IMR-90 (cell line): ENCODE results near the gene IFFO2. TPM values are rescaled to one million over a fixed set of nuclear protein-coding genes. Genes with fewer than 3 reads are reported as not detected.

Source experiments
- ATAC-seq: fragments of 200-7000 bp; cut with Tn5 transposase; 2 replicates; pipeline ENCODE4 v1.9.1; 2020; ENCODE audit warnings: low read depth, mild to moderate bottlenecking, moderate library complexity
- BruUV-seq: library from RNA; stranded (reverse); fragments of 400-500 nt; replicated peaks from 2 replicates; lab custom pipeline; 2021; lab: Mats Ljungman, UMichigan
- CTCF ChIA-PET: fragments of 300-600 bp; formaldehyde crosslinking; extraction: SDS; loops from one replicate; lab custom pipeline; 2021; ENCODE audit warnings: antibody characterized with exemption; lab: Yijun Ruan, JAX
- POLR2A ChIA-PET: fragments of 300-600 bp; sonication (Branson Sonifier 250); formaldehyde crosslinking; loops from one replicate; lab custom pipeline; 2022; ENCODE audit warnings: antibody characterized with exemption; ENCODE audit not compliant: unreplicated experiment; lab: Charles Lee
- DNase-seq: peaks from one replicate; pipeline ENCODE4 v3.0.0; 2013
- H2AFZ ChIP-seq: replicated peaks from 2 replicates; pipeline ENCODE3; 2013; ENCODE audit warnings: low read length, mild to moderate bottlenecking; ENCODE audit not compliant: poor library complexity
- H2AK5ac ChIP-seq: 2 replicates; pipeline ENCODE4 v1.6.1; 2013; ENCODE audit warnings: low read depth, low read length, inconsistent platforms
- H2AK9ac ChIP-seq: replicated peaks from 2 replicates; pipeline ENCODE3; 2013; ENCODE audit warnings: mild to moderate bottlenecking, low read depth, low read length, moderate library complexity; ENCODE audit not compliant: poor library complexity
- H2BK120ac ChIP-seq: 2 replicates; pipeline ENCODE4 v1.6.1; 2013; ENCODE audit warnings: low read depth, low read length, inconsistent platforms
- H2BK15ac ChIP-seq: 3 replicates; pipeline ENCODE4 v1.6.1; 2013; ENCODE audit warnings: low read depth, low read length, inconsistent platforms
- H2BK20ac ChIP-seq: 2 replicates; pipeline ENCODE4 v1.6.1; 2013; ENCODE audit warnings: low read depth, mild to moderate bottlenecking, inconsistent platforms, low read length, moderate library complexity
- H2BK5ac ChIP-seq: 2 replicates; pipeline ENCODE4 v1.6.1; 2013; ENCODE audit warnings: mild to moderate bottlenecking, low read depth, low read length, inconsistent platforms; ENCODE audit not compliant: poor library complexity, severe bottlenecking
- H3K14ac ChIP-seq: replicated peaks from 2 replicates; pipeline ENCODE4 v1.6.1; 2013; ENCODE audit warnings: low read depth, low read length, inconsistent platforms
- H3K18ac ChIP-seq: 2 replicates; pipeline ENCODE4 v1.6.1; 2013; ENCODE audit warnings: low read depth, low read length, control low read depth
- H3K23ac ChIP-seq: 2 replicates; pipeline ENCODE4 v1.6.1; 2013; ENCODE audit warnings: low read depth, low read length, inconsistent platforms
- H3K27ac ChIP-seq: 2 replicates; pipeline ENCODE4 v1.5.1; 2013; ENCODE audit warnings: mild to moderate bottlenecking, control low read depth, low read length; ENCODE audit not compliant: insufficient read depth
- H3K27me3 ChIP-seq: 2 replicates; pipeline ENCODE4 v1.6.1; 2013; ENCODE audit warnings: low read length; ENCODE audit not compliant: control insufficient read depth, insufficient read depth
- H3K36me3 ChIP-seq: 2 replicates; pipeline ENCODE4 v1.6.1; 2013; ENCODE audit warnings: low read length, mixed read lengths; ENCODE audit not compliant: control insufficient read depth, insufficient read depth
- H3K4ac ChIP-seq: 2 replicates; pipeline ENCODE4 v1.6.1; 2013; ENCODE audit warnings: low read depth, low read length, inconsistent platforms
- H3K4me1 ChIP-seq: 2 replicates; pipeline ENCODE4 v1.6.1; 2013; ENCODE audit warnings: low read length, mixed read lengths; ENCODE audit not compliant: control insufficient read depth, insufficient read depth
- H3K4me2 ChIP-seq: 2 replicates; pipeline ENCODE4 v1.6.1; 2013; ENCODE audit warnings: low read depth, mild to moderate bottlenecking, control low read depth, low read length, moderate library complexity
- H3K4me3 ChIP-seq: 2 replicates; pipeline ENCODE4 v1.5.1; 2013; ENCODE audit warnings: low read depth, mild to moderate bottlenecking, control low read depth, low read length, moderate library complexity; ENCODE audit not compliant: insufficient read depth
- H3K56ac ChIP-seq: 2 replicates; pipeline ENCODE4 v1.6.1; 2013; ENCODE audit warnings: low read length, inconsistent platforms; ENCODE audit not compliant: insufficient read depth; ENCODE audit errors: extremely low read depth
- H3K79me1 ChIP-seq, 2 experiments: 2 replicates each; pipeline ENCODE4 v1.6.1; 2013; ENCODE audit warnings: low read length in 2 of 2, inconsistent platforms in 1 of 2, low read depth in 1 of 2
- H3K9ac ChIP-seq: 2 replicates; pipeline ENCODE4 v1.6.1; 2013; ENCODE audit warnings: low read depth, low read length, control low read depth
- H3K9me1 ChIP-seq: 2 replicates; pipeline ENCODE4 v1.6.1; 2013; ENCODE audit warnings: low read length, inconsistent platforms; ENCODE audit not compliant: insufficient read depth
- H3K9me3 ChIP-seq: 2 replicates; pipeline ENCODE4 v1.6.1; 2013; ENCODE audit warnings: low read length; ENCODE audit not compliant: control insufficient read depth, insufficient read depth
- H4K20me1 ChIP-seq: 2 replicates; pipeline ENCODE4 v1.6.1; 2013; ENCODE audit warnings: low read length, inconsistent platforms; ENCODE audit not compliant: insufficient read depth
- H4K5ac ChIP-seq: 2 replicates; pipeline ENCODE4 v1.6.1; 2013; ENCODE audit warnings: mild to moderate bottlenecking, low read depth, low read length, control low read depth
- H4K8ac ChIP-seq, 2 experiments: 2 replicates each; pipeline ENCODE4 v1.6.1; 2013; ENCODE audit warnings: low read depth in 2 of 2, low read length in 2 of 2, control low read depth in 1 of 2, inconsistent platforms in 1 of 2
- H4K91ac ChIP-seq: 2 replicates; pipeline ENCODE4 v1.6.1; 2013; ENCODE audit warnings: low read depth, low read length, inconsistent platforms; ENCODE audit not compliant: insufficient read depth
- RAD21 ChIP-seq: IDR thresholded peaks from 2 replicates; pipeline ENCODE4 v1.6.1; 2012; ENCODE audit warnings: low read length, improper control_type of control experiment
- RCOR1 ChIP-seq: IDR thresholded peaks from 2 replicates; pipeline ENCODE4 v1.6.1; 2012; ENCODE audit warnings: mild to moderate bottlenecking, low read length, improper control_type of control experiment; ENCODE audit not compliant: insufficient replicate concordance
- WGBS, 2 experiments: methylation state at CpG; one replicate each; pipeline versions ENCODE4 v1.1.5 to v1.1.7; 2013; ENCODE audit warnings: missing lambda C conversion rate in 2 of 2; ENCODE audit not compliant: insufficient read length in 1 of 2; ENCODE audit errors: extremely low coverage in 2 of 2; 5-methylcytosine and 5-hydroxymethylcytosine counted together
- dilution Hi-C: fragments of 300-500 bp; cut with HindIII; formaldehyde crosslinking; loops from one replicate; pipeline ENCODE4 v1.14.3; 2018; ENCODE audit warnings: low sequenced_read_pairs; ENCODE audit not compliant: unreplicated experiment
- in situ Hi-C: fragments of 300-500 bp; cut with MboI; formaldehyde crosslinking; loops from 3 replicates; pipeline ENCODE4 v1.14.3; 2019; ENCODE audit warnings: low sequenced_read_pairs, inconsistent platforms, mixed read lengths
- intact Hi-C: fragments of 100-400 bp; cut with micrococcal nuclease; formaldehyde crosslinking; loops from 2 replicates; pipeline ENCODE4 v1.10.0; 2022
- polyA plus RNA-seq, 3 experiments: library from polyadenylated mRNA; depleted of rRNA; stranded (reverse); fragments of >200 nt; gene quantifications; 2 replicates each; pipeline ENCODE4 v1.2.3, GENCODE V29; 2012; ENCODE audit warnings: low replicate concordance in 1 of 3
- total RNA-seq: library from RNA; depleted of rRNA; stranded (reverse); fragments of >200 nt; gene quantifications from 2 replicates; pipeline ENCODE4 v1.2.3, GENCODE V29; 2012

Gene IFFO2
- total and polyA plus RNA-seq, 2 of the 4 experiments (the other 2 are of a cell fraction), result 14.5 to 18.2 TPM

DNA sequence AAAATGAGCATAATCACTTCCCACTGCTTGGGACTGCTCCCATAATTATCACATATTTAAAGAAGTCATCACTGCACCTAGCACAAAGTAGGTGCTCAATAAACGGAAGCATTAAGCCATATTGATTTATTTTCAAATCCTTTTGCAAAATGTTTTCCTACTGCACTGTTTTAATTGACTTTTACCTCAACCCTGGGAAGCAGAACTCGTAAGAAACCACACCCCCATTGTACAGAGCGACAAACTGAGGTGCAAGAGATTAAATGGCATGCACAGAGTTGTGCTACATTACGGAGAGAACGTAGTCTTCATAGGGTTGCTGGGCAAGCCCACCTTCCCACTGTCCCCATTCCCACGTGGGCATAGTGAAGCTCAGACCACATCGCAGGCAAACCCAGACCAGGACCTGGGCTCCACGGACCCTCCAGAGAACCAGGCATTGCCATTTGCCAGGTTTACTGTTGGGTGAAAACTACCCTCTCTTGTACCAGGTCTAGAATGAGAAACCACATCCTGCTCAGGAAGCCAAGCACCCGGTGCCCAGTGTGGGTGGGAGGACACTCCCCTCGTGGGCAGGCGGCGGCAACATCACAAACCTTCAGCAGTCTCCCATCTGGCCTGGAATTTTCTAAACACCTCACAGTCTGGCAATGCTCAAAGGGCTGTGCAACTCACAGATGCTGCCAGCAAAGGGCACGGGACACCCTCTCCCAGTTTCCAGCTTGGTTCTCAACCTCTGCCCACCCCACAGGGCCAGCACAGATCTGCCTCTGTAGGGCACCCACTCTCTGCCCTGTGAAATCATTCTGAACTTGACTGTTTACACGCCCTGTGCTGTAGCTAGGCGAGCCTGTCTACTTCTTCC is 8.2 kb downstream of the IFFO2 start:
- H3K4me3 ChIP-seq, result no peak overlapping the region
- no peak overlapping the region for H3K4me2 ChIP-seq
- no peaks in the 10 kb centered on the region for H3K27me3 ChIP-seq
- intact Hi-C loops (no loop called here), dilution Hi-C loops (no loop called here), in situ Hi-C loops (no loop called here)
- H3K9me1 ChIP-seq, result peaks cover 30% of the 10 kb centered on the region
- peak overlapping the region; percentile 31 for H3K18ac ChIP-seq
- 0 out of 2 replicates have a peak overlapping the region, but pooled peaks have one; percentile 3 for H3K9ac ChIP-seq
- whole genome bisulfite sequencing, 2 experiments, result 72% methylated on average over 3 of the region's 15 CpGs; no CpG with 5 or more reads in 1 of the 2 experiments
- H4K5ac ChIP-seq, result peak overlapping the region; percentile 75
- ChIA-PET POLR2A (no interaction called here), CTCF (interaction anchor here (1.5 kb wide), 1 partner anchor 41 kb away, joined by 8 read pairs; no protein-coding TSS in a partner anchor)
- H3K4me1 ChIP-seq, result peaks cover 54% of the 10 kb centered on the region
- peak overlapping the region; percentile 41; the same call in 1 of the 2 replicates for H2BK20ac ChIP-seq
- 0 out of 2 replicates have a peak, but pooled peaks cover 1% of the 10 kb centered on the region for H3K36me3 ChIP-seq
- peaks cover 15 to 89% of the 10 kb centered on the region in 2 experiments for H3K79me1 ChIP-seq
- TF ChIP-seq RAD21 (no peak), RCOR1 (peak; percentile 43)
- H2BK5ac ChIP-seq, result peak overlapping the region; percentile 92
- peak overlapping the region; percentile 47 for H2AFZ ChIP-seq
- peak overlapping the region; percentile 93 for H2AK9ac ChIP-seq
- H2AK5ac ChIP-seq, result peak overlapping the region; percentile 88
- no TSS peak for BruUV-seq
- DNase-seq (no peak), ATAC-seq (peak; percentile 7)
- peak overlapping the region; percentile 52; the same call in 1 of the 2 replicates for H3K23ac ChIP-seq
- H3K27ac ChIP-seq, result peak overlapping the region; percentile 93
- H4K91ac ChIP-seq, result peak overlapping the region; percentile 97
- peak overlapping the region; percentile 81 to 98 for H4K8ac ChIP-seq
- H2BK15ac ChIP-seq, result peak overlapping the region; percentile 96; the same call in 2 of the 3 replicates
- no peak overlapping the region for H3K56ac ChIP-seq
- no peaks in the 10 kb centered on the region for H3K9me3 ChIP-seq
- H4K20me1 ChIP-seq, result no peaks in the 10 kb centered on the region
- H3K14ac ChIP-seq, result peak overlapping the region; percentile 97
- H3K4ac ChIP-seq, result peak overlapping the region; percentile 100
- H2BK120ac ChIP-seq, result peak overlapping the region; percentile 99
